Measurements from ENCODE around the gene TMEM43. TPM values are rescaled to one million over a fixed set of nuclear protein-coding genes. Genes with fewer than 3 reads are reported as not detected.
A peak's percentile ranks its signal among the peaks of the same experiment; 100 is the strongest.

Gene TMEM43
- total RNA-seq, 4 donors from 2014 or later = 206 to 237 (median 219) TPM

DNA sequence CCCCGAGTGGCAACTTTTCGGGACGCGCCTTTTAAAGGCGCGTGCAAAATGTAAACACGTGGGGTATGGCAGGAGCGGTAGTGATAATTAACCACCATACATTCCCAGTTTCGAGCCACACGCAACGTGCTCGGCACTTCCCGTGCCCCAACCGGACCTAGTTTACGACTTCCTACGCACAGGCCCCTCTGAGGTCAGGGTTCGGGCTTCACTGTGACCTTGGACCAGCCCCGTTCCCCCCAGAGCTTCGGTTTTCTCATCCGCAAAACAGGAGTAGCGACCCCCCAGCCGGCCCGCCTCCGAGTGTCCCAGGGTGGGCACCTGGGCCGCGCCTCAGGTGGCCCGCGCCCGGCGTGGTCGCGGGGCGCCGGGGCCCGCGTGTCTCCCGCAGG is 633 bp upstream of the TMEM43 start:
- DNase-seq (ENCODE audit: low spot score in 2 of 2) = peak; percentile 83 to 90
- Histone ChIP-seq H3K36me3 (peaks cover 20% of the 10 kb centered on the region), H3K4me3 (peak overlapping the region; percentile 99), H3K9me3 (no peaks in the 10 kb centered on the region), H3K27me3 (no peaks in the 10 kb centered on the region), H3K4me1 (peaks cover 62% of the 10 kb centered on the region), H3K27ac (peak overlapping the region; percentile 100)
- WGBS = 0% methylated on average over 12 of the region's 37 CpGs
- TF ChIP-seq POLR2A (IDR thresholded peaks at IDR 0.05) (no peak), POLR2AphosphoS5 (IDR thresholded peaks at IDR 0.05) (no peak), EP300 (IDR thresholded peaks at IDR 0.05) (no peak)
- TF ChIP-seq, protein P1, sequence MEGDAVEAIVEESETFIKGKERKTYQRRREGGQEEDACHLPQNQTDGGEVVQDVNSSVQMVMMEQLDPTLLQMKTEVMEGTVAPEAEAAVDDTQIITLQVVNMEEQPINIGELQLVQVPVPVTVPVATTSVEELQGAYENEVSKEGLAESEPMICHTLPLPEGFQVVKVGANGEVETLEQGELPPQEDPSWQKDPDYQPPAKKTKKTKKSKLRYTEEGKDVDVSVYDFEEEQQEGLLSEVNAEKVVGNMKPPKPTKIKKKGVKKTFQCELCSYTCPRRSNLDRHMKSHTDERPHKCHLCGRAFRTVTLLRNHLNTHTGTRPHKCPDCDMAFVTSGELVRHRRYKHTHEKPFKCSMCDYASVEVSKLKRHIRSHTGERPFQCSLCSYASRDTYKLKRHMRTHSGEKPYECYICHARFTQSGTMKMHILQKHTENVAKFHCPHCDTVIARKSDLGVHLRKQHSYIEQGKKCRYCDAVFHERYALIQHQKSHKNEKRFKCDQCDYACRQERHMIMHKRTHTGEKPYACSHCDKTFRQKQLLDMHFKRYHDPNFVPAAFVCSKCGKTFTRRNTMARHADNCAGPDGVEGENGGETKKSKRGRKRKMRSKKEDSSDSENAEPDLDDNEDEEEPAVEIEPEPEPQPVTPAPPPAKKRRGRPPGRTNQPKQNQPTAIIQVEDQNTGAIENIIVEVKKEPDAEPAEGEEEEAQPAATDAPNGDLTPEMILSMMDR (IDR thresholded peaks at IDR 0.05) = no peak

DNA sequence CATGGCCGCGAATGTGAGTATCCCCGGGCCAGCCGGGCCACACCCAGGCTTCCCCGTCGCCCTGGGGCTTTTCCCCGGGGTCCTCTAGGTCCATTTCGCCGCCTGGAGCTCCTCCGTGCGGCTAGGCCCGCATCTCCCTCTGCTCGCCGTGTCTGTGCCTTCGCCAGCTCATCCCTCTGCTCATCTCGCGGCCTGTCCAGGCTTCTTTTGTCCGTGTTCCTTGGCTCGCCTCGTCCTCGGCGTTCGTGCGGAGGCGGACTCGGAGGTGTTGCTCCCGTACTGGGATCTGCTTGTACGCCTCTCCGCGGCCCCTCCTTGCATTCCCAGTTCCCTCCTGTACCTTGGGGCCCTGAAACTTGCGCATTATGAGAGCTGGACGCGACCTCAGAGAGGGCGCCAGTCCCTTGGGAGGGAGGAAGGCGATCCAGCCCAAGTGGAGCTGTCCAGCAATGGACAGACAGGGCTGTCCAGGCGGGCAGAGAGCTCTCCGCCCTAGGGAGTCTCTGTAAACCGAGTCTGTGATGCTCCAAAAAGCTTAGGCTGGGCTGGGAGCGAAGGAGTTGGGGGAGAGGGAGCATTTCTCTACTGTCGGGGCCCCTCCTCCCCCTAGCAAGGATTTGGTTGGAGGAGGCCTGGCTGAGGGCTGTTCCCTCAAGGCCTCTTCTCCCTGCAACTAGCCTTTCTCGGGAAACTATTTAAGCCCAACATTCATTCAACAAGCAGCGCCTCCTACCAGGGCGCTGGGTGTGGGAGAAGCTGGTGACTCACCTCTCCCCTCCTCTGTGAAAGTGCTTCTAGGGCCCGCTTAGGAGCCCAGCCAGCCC is 553 bp downstream of the TMEM43 start:
- DNase-seq (ENCODE audit: low spot score in 2 of 2) = peak; percentile 89 to 90
- Histone ChIP-seq H3K9me3 (no peaks in the 10 kb centered on the region), H3K4me1 (peaks cover 53% of the 10 kb centered on the region), H3K36me3 (peaks cover 26% of the 10 kb centered on the region), H3K4me3 (peak overlapping the region; percentile 99), H3K27me3 (no peaks in the 10 kb centered on the region), H3K27ac (peak overlapping the region; percentile 100)
- WGBS = 0% methylated on average over 8 of the region's 44 CpGs
- TF ChIP-seq POLR2AphosphoS5 (IDR thresholded peaks at IDR 0.05) (no peak), EP300 (IDR thresholded peaks at IDR 0.05) (no peak), POLR2A (IDR thresholded peaks at IDR 0.05) (peak in 1 of 2 donors; percentile 75)
- TF ChIP-seq, protein P1 (IDR thresholded peaks at IDR 0.05) = peak in 1 of 2 donors; percentile 12

DNA sequence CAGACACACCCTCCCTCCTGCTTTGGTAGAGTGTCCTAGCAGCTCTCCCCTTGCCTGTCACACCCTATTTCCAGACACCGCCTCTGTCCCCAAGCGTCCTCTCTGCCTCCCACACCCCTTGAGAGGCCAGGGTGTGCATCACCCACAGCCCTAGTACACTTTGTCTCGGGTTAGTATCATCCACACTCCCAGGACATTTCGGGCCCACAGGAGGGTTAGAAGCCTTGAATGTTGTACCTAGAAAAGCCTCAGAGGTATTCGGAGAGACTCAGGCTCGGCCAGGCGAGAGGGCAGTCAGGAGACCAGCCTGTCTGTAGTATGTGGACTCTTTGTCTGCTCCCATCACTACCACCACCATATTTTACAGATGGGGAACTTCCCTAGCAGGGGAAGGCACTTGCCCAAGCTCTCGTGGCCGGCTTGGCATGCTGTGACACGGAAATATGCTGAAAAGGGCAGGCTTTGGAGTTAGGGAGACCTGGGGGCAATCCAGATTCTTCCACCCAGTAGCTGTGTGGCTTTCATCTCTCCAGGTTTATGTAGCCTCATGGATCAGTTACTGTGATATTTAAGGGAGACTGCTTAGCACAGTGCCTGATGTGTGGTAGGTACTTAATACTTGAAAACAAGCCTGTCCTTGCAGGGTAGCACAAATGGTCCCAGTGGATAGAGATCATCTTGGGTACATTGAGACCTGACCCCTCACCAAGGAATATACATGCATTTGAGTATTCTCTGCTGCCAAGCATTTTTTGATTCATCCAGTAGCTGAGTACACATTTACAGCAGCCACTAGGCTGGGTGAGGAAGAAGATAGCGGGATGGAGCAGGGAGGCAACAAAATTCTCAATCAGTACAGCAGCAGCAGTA is 1.4 kb downstream of the TMEM43 start:
- Histone ChIP-seq H3K4me3 (peak overlapping the region; percentile 99), H3K27me3 (no peaks in the 10 kb centered on the region), H3K9me3 (no peaks in the 10 kb centered on the region), H3K4me1 (peaks cover 52% of the 10 kb centered on the region), H3K36me3 (peaks cover 31% of the 10 kb centered on the region), H3K27ac (peak overlapping the region; percentile 100)
- 21% methylated on average over 11 of the region's 11 CpGs for WGBS
- peak in 1 of 3 donors; percentile 63 for TF ChIP-seq POLR2AphosphoS5 (IDR thresholded peaks at IDR 0.05)
- TF ChIP-seq POLR2A (IDR thresholded peaks at IDR 0.05) = no peak
- DNase-seq (ENCODE audit: low spot score in 2 of 2) = no peak

DNA sequence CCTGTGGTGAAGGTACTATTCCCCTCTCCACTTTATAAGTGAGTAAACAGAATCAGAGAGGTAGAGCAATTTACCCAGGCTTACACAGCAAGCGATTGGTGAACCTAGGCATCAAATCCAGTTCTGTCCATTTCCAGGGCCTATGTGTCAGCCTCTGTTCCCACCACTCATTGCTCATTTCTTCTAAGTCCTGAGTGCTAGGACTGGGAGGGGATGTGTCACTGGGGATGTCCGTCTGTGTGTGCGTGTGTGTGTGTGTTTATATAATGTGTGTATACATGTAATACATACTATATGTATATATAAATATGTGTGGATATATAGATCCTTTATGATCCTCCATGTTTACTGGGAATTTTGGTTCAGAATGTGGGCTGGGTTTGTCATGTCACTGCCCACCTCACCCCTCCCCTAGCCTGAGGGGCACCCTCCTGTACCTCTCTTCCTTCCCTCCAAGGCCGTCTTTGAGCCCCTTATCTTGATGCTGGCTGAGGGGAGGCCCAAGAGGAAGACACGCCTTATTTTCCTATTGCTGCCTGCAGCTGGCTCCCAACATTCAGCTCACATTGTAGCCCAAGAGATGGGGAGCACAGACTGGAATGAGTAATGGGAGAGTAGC is 2.1 kb downstream of the TMEM43 start:
- Histone ChIP-seq H3K4me3 (peak overlapping the region; percentile 99), H3K9me3 (no peaks in the 10 kb centered on the region), H3K27me3 (no peaks in the 10 kb centered on the region), H3K4me1 (peaks cover 45% of the 10 kb centered on the region), H3K27ac (peak overlapping the region; percentile 100), H3K36me3 (peaks cover 38% of the 10 kb centered on the region)
- no peak for DNase-seq (ENCODE audit: low spot score in 2 of 2)
- TF ChIP-seq, protein P1 (IDR thresholded peaks at IDR 0.05) = no peak
- TF ChIP-seq POLR2AphosphoS5 (IDR thresholded peaks at IDR 0.05) (no peak), EP300 (IDR thresholded peaks at IDR 0.05) (no peak), POLR2A (IDR thresholded peaks at IDR 0.05) (no peak)
- WGBS = 53% methylated on average over 5 of the region's 5 CpGs

DNA sequence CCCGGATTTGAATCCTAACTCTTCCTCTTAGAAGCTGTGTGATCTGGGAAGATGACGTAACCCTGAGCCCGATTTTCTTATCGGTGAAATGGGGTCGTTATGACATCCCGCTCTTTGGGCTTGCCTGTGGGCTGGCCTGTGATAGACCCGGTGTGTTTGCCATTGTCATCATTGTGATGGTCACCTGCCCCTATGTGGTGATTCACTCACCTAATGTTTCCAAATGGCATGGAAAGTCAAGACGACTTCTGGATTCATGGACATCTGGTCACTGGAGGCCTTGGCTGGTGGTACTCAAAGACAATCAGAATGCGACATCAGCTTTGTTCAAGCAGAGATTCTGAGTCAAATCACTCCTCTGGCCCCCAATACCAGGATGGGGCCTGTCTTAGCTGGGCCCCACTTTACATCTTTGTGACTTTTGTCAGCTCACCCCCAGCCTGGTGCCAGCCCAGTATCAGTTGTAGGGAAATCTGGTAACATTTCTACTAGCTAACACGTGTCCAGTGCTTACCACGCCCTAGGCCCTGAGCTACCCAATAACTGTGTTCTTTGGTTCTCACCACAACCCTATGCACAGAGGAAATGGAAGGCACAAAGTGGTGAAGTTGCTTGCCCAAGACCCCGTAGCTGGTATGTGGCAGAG is 2.8 kb downstream of the TMEM43 start:
- Histone ChIP-seq H3K36me3 (peaks cover 45% of the 10 kb centered on the region), H3K9me3 (no peaks in the 10 kb centered on the region), H3K27ac (peak overlapping the region; percentile 100), H3K4me3 (peak overlapping the region; percentile 99), H3K4me1 (peaks cover 45% of the 10 kb centered on the region), H3K27me3 (no peaks in the 10 kb centered on the region)
- no peak for TF ChIP-seq EP300 (IDR thresholded peaks at IDR 0.05)
- no peak for TF ChIP-seq POLR2AphosphoS5 (IDR thresholded peaks at IDR 0.05)
- TF ChIP-seq, protein P1 (IDR thresholded peaks at IDR 0.05) = no peak
- TF ChIP-seq POLR2A (IDR thresholded peaks at IDR 0.05) = no peak
- WGBS = 91% methylated on average over 9 of the region's 12 CpGs
- peak in 1 of 2 donors; percentile 67 for DNase-seq (ENCODE audit: low spot score in 2 of 2)
